CD4-positive, alpha-beta T cell treated with Interleukin-6 for 4 hours (primary cell): ENCODE data around the gene SSBP4.

Experiments used
- DNase-seq: peaks from one replicate; pipeline ENCODE4 v3.0.0-alpha.2; 2020; ENCODE audit warnings: mixed read lengths

SSBP4 gene

DNA sequence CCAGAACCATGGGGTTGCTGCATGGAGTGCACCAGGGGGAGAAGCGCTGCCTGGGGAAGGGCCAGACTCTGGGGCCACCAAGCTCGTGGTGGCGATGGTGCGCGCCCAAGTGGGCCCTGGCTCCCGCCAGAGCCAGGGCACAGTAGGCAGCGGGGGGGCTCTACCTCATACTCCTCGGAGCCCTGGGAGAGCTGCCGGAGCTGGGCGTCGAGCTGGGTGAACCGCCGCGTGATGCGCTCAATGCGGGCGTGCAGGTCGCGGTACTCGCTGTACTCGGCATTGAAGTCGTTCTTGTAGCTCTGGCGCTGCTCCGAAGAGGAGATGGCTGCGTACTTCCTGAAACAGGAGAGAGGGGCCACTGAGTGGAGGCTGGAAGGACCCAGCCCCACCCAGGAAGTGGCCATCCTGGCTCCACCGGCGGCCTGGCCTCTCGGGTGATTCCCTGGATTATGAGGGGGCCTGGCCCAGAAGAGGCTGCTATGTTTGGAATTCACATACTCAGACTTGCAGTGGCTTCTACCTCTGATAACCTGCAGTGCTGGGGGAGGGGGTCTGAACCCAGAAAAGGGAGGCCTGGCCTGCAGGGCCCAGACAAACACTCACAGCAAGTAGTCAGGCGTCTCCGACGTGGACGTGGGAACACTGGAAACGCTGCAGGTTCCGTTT lies 27.1 kb downstream of the SSBP4 start:
- DNase-seq = no peak

DNA sequence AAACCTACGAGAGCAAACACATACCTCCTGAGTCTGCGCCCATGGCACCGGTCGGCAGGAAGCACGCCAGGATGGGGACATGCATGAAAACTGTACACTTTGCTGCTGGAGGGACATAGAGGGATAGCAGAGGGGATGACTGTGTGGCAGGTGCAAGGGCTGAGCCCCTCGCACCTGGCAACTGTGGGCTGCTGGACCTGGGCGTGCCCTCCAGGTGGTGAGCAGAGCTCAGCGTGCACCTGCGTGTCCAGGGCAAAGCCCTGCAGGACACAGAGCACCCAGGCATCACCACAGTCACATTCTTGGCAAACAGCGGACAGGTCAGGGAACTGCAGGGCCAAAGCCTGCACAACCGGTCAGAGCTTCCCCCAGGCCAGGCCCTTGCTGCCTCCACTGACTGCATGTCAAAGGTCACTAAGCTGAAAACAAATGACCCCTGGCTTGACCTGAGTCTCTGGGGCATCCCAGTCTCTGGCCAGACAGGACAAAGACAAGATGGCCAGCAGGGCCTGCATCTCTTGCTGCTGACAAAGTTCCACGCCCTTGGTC lies 27.7 kb downstream of the SSBP4 start:
- no peak for DNase-seq

DNA sequence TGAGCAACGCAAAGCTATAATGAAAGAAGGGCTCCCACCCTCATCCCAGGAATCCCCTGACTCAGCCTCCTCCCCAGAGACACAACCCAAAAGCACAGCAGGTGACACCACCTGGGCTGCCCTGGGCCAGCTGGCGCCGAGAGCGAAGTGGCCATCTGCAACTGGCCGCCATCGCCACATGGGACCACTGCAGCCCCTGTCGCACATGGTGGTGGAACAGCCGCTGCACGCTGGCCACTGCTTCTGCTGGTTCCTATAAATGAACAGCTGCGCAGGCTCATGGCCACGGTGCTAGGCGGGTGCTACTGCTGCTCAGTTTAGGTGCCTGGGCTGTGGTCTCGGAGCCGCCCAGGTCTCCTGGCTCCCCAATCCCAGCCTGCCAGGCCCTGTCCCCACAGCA lies 30.4 kb downstream of the SSBP4 start:
- DNase-seq = no peak

- DNase-seq = no peak
Measured at GRCh38 chr19:18450021-18450930, 31.1 kb downstream of the SSBP4 start.

GRCh38 chr19:18450931-18451836 lies 32.0 kb downstream of the SSBP4 start:
- peak; percentile 87 for DNase-seq

DNA sequence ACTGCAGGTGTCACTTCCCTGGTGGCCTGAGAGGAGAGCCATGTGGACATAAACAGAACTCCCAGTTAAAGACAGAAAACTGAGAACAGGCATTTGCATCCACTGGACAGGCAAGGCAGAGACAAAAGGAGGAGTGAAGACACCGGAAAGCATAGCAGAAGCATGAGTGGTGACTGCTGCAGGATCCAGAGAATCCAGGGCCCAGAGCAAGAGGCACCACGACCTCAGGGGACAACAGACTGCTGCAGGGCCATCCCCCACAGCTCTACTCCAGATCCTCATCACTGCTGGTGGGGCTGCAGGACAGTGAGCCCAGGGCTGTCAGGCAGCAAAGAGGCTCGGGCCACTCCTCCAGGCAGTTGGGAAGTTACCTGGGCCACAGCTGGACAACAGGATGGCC lies 33.2 kb downstream of the SSBP4 start:
- no peak for DNase-seq

- no peak for DNase-seq
Measured at GRCh38 chr19:18453269-18454024, 34.2 kb downstream of the SSBP4 start.

- DNase-seq = no peak
Measured at GRCh38 chr19:18456279-18456678, 37.1 kb downstream of the SSBP4 start.

DNA sequence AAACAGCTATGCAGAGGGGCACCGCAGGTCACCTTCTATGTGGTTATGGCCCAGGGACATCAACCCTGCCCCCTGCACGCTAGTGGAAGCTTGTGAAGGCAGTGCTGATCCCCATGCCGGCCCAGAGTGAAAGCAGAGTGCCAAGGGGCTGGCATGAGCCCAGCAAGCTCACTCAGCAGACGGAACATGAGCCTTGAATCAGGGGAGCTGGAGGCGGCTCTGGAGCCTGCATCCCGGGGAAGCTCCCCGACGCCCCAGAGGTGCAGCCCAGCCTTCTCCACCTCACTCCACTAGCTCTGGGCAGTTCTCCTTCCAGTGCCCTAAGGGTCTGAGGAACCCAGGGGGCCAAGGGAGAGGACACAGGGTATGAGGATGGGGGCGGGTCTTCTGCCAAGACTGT lies 37.8 kb downstream of the SSBP4 start:
- DNase-seq = no peak

- no peak for DNase-seq
Measured at GRCh38 chr19:18457483-18458331, 38.5 kb downstream of the SSBP4 start.

GRCh38 chr19:18460900-18461299 lies 41.7 kb downstream of the SSBP4 start:
- DNase-seq = no peak

- no peak for DNase-seq
Measured at GRCh38 chr19:18461471-18461870, 42.3 kb downstream of the SSBP4 start.

DNA sequence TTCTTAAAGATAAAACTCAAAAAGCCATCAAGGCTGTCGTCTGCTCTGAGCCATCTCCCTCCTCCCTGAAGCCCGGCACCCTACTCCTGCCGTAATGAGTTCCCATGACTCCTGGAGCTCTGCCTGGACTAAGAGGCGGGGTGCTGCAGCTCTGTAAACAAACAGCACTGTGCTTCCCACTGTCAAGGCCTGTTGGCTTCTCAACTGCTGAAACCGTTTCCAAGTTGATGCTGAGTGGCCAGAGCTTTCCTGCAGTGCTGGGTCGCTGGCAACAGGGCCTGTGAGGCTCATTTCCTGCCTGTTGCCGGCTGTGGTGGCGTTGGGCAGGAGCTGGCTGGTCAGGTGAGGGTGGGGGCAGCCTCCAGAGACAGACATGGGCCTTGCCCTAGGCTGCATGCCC lies 45.4 kb downstream of the SSBP4 start:
- DNase-seq = no peak

- no peak for DNase-seq
Measured at GRCh38 chr19:18465214-18465963, 46.2 kb downstream of the SSBP4 start.

DNA sequence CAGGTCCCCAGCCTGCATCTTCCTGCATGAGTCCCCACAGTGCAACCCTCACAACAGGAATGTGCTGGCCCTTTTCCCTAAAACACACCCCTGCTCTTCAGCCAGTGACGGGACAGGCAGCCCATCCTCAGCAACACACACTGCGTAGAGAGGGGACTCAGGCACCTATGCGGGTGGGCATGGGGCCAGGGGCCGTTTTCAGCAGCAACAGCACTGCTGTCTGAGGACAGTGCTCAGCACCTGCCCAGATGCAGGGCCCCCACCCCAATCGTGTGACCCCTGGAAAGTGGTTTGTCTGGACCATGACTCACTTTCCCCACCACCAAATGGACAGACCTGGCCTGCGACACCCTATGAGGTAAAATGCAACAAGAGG lies 46.8 kb downstream of the SSBP4 start:
- no peak for DNase-seq

DNA sequence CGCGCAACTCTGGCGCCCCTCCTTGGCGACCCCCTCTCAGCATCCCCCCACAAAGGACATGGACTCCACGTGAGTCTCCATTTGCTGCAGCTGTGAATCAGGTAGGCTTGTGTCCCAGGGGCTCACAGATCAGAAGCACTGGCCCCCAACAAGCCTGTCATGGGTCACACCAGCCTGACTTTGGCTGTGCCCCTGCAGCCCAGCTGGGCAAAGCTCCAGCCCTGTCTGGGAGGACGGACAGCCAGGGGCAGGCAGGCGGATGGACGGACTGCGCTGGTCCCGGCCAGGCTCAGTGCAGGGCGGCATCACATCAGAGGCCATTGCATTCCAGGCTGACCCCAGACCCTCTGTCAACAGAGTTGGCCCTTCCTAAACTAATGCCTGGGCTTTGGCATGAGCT lies 47.2 kb downstream of the SSBP4 start:
- no peak for DNase-seq

- no peak for DNase-seq
Measured at GRCh38 chr19:18467978-18468377, 48.8 kb downstream of the SSBP4 start.

GRCh38 chr19:18468517-18468916 lies 49.3 kb downstream of the SSBP4 start:
- no peak for DNase-seq

- DNase-seq = peak; percentile 73
Measured at GRCh38 chr19:18469069-18469846, 50.1 kb downstream of the SSBP4 start.

GRCh38 chr19:18470787-18471186 lies 51.6 kb downstream of the SSBP4 start:
- no peak for DNase-seq
